Measurements from ENCODE around the gene PGGHG.

DNA sequence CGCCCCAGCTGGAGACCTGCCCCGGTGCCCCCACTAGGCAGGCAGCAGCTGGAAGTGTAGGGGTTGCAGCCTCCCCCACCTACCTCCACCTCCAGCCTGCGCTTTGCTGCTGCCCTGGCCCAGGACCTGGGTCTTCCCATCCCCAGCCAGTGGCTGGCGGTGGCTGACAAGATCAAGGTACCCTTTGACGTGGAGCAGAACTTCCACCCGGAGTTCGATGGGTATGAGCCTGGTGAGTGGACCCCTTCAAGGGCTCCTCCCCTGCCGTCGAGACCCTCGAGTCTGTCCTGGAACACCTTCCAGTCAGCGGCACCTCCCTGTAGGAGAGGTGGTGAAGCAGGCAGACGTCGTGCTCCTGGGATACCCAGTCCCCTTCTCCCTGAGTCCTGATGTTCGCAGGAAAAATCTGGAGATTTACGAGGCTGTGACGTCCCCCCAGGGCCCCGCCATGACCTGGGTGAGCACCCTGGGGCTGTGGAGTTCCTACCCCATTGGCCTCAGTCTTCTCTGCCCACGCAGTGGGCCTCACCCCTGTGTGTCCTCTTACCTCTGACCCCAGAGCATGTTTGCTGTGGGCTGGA, 4.4 kb downstream of the PGGHG start:
- TF ChIP-seq, protein P1, sequence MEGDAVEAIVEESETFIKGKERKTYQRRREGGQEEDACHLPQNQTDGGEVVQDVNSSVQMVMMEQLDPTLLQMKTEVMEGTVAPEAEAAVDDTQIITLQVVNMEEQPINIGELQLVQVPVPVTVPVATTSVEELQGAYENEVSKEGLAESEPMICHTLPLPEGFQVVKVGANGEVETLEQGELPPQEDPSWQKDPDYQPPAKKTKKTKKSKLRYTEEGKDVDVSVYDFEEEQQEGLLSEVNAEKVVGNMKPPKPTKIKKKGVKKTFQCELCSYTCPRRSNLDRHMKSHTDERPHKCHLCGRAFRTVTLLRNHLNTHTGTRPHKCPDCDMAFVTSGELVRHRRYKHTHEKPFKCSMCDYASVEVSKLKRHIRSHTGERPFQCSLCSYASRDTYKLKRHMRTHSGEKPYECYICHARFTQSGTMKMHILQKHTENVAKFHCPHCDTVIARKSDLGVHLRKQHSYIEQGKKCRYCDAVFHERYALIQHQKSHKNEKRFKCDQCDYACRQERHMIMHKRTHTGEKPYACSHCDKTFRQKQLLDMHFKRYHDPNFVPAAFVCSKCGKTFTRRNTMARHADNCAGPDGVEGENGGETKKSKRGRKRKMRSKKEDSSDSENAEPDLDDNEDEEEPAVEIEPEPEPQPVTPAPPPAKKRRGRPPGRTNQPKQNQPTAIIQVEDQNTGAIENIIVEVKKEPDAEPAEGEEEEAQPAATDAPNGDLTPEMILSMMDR (optimal IDR thresholded peaks at IDR 0.05 in 1 of 3, IDR thresholded peaks at IDR 0.05 in 1 of 3, conservative IDR thresholded peaks at IDR 0.05 in 1 of 3; ENCODE audit: extremely low read depth in 1 of 3, insufficient read depth in 2 of 3, low read length in 3 of 3), result no peak
- TF ChIP-seq EZH2 (IDR thresholded peaks at IDR 0.05; ENCODE audit: low read length), result no peak

Data from keratinocyte (primary cell).